Stimulated activated CD4-positive, alpha-beta T cell treated with anti-CD3 and anti-CD28 coated beads, Interleukin-2, amount 100 ng/mL, for 24 hours (primary cell): Measurements from ENCODE around the gene LRRC3.

Experiments used
- DNase-seq, 2 donors: peaks; one replicate each; pipeline ENCODE4 v3.0.0-alpha.2; 2020

The LRRC3 gene

GRCh38 chr21:44424608-44425306 is 30.6 kb upstream of the LRRC3 start:
- no peak for DNase-seq

GRCh38 chr21:44425307-44425894 is 29.9 kb upstream of the LRRC3 start:
- DNase-seq: peak in 1 of 2 donors; percentile 7

GRCh38 chr21:44425895-44426662 is 29.2 kb upstream of the LRRC3 start:
- no peak for DNase-seq

GRCh38 chr21:44426663-44427191 is 28.6 kb upstream of the LRRC3 start:
- no peak for DNase-seq

- DNase-seq: no peak
Observed at GRCh38 chr21:44427241-44428120, 27.8 kb upstream of the LRRC3 start.

GRCh38 chr21:44428281-44428960 is 26.9 kb upstream of the LRRC3 start:
- DNase-seq: peak; percentile 38 to 39

- no peak for DNase-seq
Observed at GRCh38 chr21:44429894-44430293, 25.4 kb upstream of the LRRC3 start.

GRCh38 chr21:44431300-44431699 is 24.0 kb upstream of the LRRC3 start:
- DNase-seq: no peak

- DNase-seq: no peak
Observed at GRCh38 chr21:44432841-44433790, 22.2 kb upstream of the LRRC3 start.

- DNase-seq: no peak
Observed at GRCh38 chr21:44433791-44434567, 21.3 kb upstream of the LRRC3 start.

- no peak for DNase-seq
Observed at GRCh38 chr21:44434568-44434925, 20.8 kb upstream of the LRRC3 start.

- no peak for DNase-seq
Observed at GRCh38 chr21:44434936-44435635, 20.2 kb upstream of the LRRC3 start.

- no peak for DNase-seq
Observed at GRCh38 chr21:44436111-44436611, 19.1 kb upstream of the LRRC3 start.

GRCh38 chr21:44436958-44437357 is 18.4 kb upstream of the LRRC3 start:
- DNase-seq: no peak

- DNase-seq: no peak
Observed at GRCh38 chr21:44437371-44437695, 18.0 kb upstream of the LRRC3 start.

GRCh38 chr21:44437696-44438431 is 17.4 kb upstream of the LRRC3 start:
- no peak for DNase-seq

GRCh38 chr21:44438531-44439210 is 16.6 kb upstream of the LRRC3 start:
- DNase-seq: no peak

GRCh38 chr21:44439211-44439600 is 16.1 kb upstream of the LRRC3 start:
- DNase-seq: no peak
